ENCODE measurements around the gene NT5C1A. TPM values are rescaled to one million over a fixed set of nuclear protein-coding genes. Genes with fewer than 3 reads are reported as not detected.

The NT5C1A gene
- total RNA-seq, 1 experiment from 2014 or later = not detected

DNA sequence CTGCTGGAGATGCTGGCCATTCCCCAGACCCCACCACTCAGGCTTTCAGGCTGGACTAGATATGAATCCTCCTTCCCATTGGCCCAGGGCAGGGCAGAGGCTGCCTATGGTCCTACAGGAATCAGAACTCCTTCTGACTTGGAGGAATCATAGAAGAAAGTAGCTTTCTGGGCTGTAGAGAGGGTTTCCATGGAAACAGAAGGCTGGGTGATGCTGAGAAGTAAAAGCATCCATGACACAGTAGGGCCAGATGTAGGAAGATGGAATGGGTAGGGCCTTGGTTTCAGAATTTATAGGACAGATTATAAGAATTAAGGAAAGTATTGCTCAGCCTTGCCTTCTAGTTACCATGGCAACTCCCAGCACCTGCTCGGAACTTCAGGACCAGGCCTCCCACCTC lies 9.0 kb downstream of the NT5C1A start:
- Histone ChIP-seq H4K20me1 (ENCODE audit: control insufficient read depth, insufficient read depth, insufficient read length) (no peaks in the 10 kb centered on the region), H3K23me2 (ENCODE audit: insufficient read length, low read depth, low read length, poor library complexity, severe bottlenecking) (no peaks in the 10 kb centered on the region), H3K23ac (ENCODE audit: insufficient read length, low read depth, low read length) (no peak overlapping the region), H3K27ac (ENCODE audit: insufficient read length, low read depth, low read length) (no peak overlapping the region), H3K18ac (ENCODE audit: insufficient read length, low read depth, low read length) (no peak overlapping the region), H2BK15ac (ENCODE audit: low read depth, low read length) (no peak overlapping the region), H4K5ac (ENCODE audit: insufficient read length, low read depth, low read length) (no peak overlapping the region), H3T11ph (ENCODE audit: low read length) (no peak overlapping the region), H2AFZ (ENCODE audit: low read length) (no peak overlapping the region), H4K8ac (replicated peaks; ENCODE audit: insufficient read length, low read depth, low read length) (no peak overlapping the region), H2AK5ac (ENCODE audit: insufficient read length, low read length) (no peak overlapping the region), H3K79me2 (ENCODE audit: insufficient read depth, low read length) (no peaks in the 10 kb centered on the region), H3K4ac (ENCODE audit: low read depth, low read length) (no peak overlapping the region), H3K9me3 (ENCODE audit: control insufficient read depth, low read depth, low read length) (no peaks in the 10 kb centered on the region), H3K27me3 (ENCODE audit: insufficient read depth, low read length) (peaks cover 15% of the 10 kb centered on the region; the same call in 1 of the 2 replicates), H3K79me1 (ENCODE audit: insufficient read depth, low read depth, low read length, poor library complexity, severe bottlenecking) (no peaks in the 10 kb centered on the region), H3K4me2 (ENCODE audit: insufficient read depth, insufficient read length, low read length) (no peak overlapping the region), H3K14ac (ENCODE audit: insufficient read depth, low read length) (no peak overlapping the region), H3K4me1 (ENCODE audit: insufficient read depth, low read length) (no peaks in the 10 kb centered on the region), H4K91ac (ENCODE audit: insufficient read length, low read depth, low read length) (no peak overlapping the region), H2BK12ac (ENCODE audit: insufficient read length, low read depth, low read length) (no peak overlapping the region), H3K56ac (ENCODE audit: insufficient read length, low read depth, low read length) (no peak overlapping the region), H3K9ac (ENCODE audit: extremely low read depth, insufficient read length, low read length) (no peak overlapping the region), H2BK120ac (ENCODE audit: low read depth, low read length, poor library complexity, severe bottlenecking) (no peak overlapping the region), H2BK20ac (ENCODE audit: low read depth, low read length, poor library complexity, severe bottlenecking) (no peak overlapping the region), H2BK5ac (ENCODE audit: insufficient read length, low read length) (no peak overlapping the region)
- no peak overlapping the region for H3K27ac Mint-ChIP-seq
- DNase-seq = no peak
- H3K36me3 Mint-ChIP-seq (ENCODE audit: insufficient read depth in 1 of 3, low read depth in 3 of 3) = no peaks in the 10 kb centered on the region; a peak in 1 of 7 replicates
- H3K27me3 Mint-ChIP-seq (ENCODE audit: low read depth) = peaks cover 99% of the 10 kb centered on the region
- no peak for TF ChIP-seq CTCF (conservative IDR thresholded peaks at IDR 0.05)
- H3K4me1 Mint-ChIP-seq = peaks cover 1% of the 10 kb centered on the region in 2 experiments
- H3K9me3 Mint-ChIP-seq = no peaks in the 10 kb centered on the region
- no peak overlapping the region for H3K4me3 Mint-ChIP-seq
- no CpG with 5 or more reads among the region's 1 CpG for WGBS (ENCODE audit: extremely low coverage, insufficient read length, low lambda C conversion rate)
